Medulla oblongata (tissue), 1 donor: ENCODE data around the gene BICRA.
"Not testable (repeated sequence)": the region's sequence is repeated elsewhere in the genome, so short reads cannot be mapped to it uniquely, and the experiment has no call there.

Experiments
- DNase-seq: peaks from one replicate; pipeline ENCODE4 v3.0.0-alpha.2; 2015; ENCODE audit errors: extremely low spot score

The BICRA gene

DNA sequence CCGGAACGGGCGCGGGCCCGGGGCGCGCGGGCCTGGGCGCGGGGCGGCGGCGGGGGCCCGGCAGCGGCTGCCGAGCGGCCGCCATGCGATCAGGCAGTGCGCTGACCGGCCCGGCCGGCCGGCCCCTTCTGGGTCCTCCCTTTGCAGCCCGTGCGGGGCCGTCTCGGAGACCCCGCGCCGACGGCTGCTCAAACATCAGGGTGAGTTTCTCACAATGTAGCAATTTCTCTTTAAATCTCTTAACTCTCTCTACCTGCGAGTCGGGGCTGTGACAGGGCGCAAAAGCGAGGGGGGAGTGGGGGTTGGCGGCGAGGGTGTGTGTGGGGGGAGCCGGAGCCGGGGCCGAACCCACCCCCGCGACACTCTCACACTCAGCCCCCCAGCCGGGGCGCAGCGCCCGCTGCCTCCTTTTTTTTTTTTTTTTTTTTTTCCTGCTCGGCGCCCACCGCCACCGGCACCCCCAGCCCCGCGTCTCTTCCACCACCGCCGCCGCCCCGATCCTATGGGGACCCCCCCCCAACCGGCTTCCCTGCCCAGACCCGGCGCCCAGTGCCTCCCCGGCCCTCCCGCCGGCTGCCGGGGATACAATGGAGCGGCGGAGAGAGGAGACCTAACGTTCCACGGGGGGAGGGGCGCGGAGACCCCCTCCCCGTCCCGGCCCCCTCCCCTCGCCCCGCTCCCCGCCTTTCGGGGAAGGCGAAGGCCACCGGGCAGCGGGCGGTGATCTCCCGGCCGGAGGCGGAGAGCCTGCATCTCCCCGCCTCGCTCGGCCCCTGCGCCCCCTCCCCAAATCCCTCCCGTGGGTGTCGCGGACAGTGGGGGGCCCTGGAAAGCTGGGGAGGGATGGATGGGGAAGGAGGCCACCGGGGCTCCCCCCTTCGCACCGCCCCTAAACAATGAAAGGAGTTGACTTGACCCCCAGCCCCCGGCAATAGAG, at the start of gene BICRA:
Gene BICRA (plus strand): TSS at position 166 of the 937 bp plus-strand sequence. CDS start 64,441 bp downstream, outside the sequence.
- DNase-seq, result peak; percentile 72

DNA sequence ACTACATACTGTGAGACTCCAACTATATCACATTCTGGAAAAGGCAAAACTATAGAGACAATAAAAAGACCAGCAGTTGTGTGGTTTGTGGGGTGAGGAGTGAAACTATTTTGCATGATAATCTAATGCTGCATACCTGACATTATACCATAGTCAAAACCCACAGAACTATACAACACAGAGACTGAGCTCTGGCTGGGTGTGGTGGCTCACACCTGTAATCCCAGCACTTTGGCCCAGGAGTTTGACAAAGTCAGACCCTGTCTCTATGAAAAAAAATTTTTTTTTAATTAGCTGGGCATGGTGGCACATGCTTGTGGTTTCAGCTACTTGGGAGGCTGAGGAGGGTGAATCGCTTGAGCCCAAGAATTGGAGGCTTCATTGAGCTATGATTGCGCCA, 47.9 kb upstream of the BICRA start:
- DNase-seq, result no peak

DNA sequence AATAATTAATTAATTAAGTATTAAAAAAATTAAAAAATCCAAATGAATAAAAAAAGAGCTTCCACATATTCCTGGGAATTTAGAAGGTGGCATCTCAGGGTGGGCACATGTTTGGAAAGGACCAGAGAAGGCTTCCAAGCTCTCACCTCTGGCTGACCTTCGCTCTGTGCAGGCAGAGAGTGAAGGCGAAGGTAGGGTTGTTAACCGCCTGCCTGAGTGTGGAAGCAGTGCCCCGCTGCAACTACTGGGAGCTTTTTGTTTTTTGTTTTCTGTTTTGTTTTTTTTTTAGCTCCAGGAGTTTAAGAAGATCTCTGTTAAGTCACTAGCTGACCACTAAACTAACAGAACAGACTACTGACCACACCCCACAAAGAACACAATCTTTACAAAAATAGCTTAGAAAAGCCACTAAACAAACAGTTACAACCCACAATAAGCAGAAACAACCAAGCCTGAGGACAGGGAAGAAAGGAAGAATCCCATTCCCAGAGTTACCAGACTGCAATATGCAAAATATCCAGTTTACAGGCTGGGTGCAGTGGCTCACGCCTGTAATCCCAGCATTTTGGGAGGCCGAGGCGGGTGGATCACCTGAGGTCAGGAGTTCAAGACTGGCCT, 47.4 kb upstream of the BICRA start:
- DNase-seq, result no peak

DNA sequence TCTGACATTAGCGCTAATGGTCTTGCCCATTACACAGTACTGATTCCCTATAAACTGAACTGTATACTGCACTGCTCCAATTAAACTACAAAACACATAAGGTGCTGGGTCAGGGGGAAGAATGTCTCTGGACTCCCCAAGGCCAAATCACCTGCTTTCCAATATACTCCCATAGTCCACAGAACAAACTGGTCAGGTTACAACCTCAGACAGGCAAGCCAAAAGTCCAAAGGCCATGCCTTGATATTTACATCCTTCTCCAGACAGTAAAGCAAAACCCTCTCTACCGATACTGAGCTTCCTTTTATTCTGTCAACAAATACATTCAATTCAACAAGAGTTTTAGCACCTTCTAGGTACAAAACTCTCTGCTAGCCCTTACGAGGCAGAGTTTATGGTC, 44.9 kb upstream of the BICRA start:
- no peak for DNase-seq

DNA sequence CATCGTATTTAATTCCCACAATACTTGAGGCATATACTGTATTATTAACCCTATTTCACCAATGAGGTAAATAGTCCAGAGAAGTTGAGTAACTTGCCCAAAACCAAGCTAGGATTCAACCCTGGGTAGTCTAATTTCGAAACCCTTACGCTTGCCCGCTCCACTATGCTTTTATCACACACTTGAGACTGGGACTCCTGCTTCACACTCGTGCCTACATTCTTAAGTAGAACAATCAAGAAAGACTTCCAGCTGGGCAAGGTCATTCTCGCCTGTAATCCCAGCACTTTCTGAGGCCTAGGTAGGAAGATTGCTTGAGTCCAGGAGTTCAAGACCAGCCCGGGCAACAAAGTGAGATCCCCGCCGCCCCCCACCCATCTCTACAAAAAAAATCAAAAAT, 39.6 kb upstream of the BICRA start:
- DNase-seq, result no peak

DNA sequence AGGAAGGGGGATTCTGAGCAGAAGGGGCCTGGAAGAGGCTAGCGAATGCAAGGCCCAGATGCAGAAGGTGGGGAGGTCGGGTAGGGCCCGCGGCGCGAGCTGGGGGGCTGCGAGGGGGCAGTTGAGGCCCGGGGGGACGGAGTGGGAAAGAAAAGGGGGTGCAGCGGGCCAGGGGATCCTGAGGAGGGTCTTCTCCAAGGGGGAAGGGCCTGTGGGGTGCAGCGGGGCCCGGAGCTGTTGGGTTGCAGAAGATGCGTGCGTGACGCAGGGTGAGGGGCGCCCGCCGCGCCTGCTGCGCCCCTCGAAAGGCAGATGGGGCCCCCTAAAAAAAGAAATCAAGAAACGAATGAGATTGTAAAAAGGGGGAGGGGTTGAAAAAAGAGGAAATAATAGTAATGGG, 36.3 kb upstream of the BICRA start:
- DNase-seq, result no peak

DNA sequence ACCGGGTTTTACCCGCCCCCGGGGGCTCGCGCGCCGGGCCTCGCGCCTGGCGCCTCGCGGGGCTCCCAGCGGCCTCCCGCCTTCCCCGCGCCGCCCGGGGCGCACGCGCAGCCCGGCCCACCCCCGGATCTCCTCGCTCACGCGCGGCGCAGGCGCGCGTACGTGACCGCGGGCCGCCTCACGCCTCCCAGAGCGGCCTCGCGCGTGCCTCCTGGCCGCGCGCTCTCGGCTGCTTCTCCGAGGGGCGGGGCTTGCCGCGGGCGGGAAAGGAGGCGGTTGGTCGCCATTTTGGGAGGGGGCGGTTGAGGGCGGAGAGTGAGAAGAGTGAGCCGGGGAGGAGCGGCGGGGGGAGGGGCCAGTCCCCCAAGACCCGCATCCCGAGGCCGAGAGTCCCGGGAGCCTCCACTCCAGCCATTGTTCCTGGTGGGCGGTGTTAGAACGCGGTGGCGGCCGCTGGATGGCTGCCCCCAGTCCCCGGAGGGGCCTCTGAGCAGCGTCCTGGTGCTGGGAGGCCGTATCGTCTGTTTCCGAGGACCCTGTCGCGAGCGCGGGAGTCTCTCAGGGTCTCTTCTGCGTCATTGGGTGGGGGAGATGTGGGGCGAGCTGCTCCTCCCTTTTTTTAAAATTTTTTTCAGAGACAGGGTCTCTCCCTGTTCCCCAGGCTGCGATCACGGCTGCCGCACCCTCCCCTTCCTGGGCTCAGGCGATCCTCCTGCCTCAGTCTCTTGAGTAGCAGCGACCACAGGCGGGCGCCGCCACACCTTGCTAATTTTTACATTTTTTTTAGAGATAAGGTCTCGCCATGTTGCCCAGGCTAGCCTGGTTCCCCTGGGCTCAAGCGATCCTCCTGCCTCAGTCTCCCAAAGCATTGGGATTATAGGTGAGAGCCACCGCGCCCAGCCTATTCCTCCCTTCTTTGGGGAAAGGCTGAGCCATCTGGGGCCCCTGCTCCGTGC, 35.6 kb upstream of the BICRA start, which contains the start of gene ZNF541:
Gene ZNF541 (minus strand): TSS at position 78 of the 956 bp plus-strand sequence. CDS start 17,292 bp downstream, outside the sequence.
- peak; percentile 50 for DNase-seq

DNA sequence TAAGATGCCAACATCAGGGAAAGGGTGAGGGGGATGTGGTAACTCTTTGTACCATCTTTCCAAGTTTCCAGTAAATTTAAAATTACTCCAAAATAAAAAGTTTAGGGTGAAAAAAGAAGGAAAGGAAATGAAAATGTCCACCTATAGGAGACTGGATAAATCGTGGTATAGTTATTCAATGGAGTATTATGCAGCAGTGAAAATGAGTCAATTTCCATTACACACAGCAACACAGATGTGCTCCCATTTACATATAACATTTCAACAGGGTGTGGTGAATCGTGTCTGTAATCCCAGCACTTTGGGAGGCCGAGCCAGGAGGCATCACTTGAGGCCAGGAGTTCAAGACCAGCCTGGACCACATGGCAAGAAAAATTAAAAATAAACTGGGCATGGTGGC, 28.5 kb upstream of the BICRA start:
- no peak for DNase-seq

DNA sequence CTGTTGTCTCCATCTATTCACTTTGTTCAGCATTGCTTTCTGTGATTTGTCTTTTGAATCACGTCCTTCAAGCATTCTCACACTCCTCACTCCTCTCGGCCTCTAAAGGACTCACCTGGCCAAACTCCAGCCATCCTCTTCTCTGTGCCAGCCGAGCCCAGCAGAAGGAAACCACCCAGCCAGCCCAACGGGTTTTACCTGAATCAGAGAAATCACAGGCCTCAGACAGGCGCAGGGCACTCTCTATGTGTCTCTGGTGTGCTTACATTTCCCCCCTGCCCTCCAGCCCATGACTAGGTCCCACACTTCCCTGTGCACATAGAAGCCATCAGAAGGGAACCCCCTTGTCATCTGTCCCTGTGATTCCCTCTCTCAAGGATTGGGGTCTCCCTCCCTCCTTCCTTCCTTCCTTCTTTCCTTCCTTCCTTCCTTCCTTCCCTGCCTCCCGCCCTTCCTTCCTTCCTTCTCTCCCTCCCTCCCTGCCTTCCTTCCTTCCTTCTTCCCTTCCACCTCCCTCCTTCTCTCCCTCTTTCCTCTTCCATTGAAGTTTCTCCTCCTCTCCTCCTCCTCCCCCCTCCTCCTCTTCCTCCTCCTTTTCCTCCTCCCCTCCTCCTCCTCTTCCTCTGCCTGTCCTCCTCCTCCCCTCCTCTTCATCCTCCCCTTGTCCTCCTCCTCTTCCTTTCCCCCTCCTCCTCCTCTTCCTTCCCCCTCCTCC, 27.2 kb upstream of the BICRA start:
- no peak for DNase-seq

DNA sequence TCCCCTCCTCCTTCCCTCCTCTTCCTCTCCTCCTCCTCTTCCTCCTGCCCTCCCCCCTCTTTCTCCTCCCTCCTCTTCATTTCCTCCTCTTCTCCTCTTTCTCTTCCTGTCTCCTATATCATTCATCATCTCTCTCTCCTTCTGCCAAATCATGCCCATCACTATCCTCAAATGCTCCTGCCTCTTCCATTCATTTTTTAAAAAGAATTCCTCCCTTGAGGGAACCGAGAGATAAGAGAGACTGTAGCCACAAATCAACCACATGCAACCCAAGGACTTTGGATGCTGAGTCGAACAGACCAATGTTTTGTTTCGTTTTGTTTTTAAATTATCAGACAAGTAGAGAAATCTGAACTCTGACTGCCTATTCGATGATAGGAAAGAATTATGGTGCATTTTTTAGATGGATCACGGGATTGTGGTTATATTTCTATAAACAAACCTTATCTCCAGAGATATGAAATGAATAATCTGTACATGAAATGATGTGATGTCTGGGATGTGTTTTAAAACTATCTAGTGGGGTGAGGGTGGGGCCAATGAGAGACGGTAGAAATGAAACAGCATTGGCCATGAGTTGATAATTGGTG, 26.5 kb upstream of the BICRA start:
- no peak for DNase-seq

DNA sequence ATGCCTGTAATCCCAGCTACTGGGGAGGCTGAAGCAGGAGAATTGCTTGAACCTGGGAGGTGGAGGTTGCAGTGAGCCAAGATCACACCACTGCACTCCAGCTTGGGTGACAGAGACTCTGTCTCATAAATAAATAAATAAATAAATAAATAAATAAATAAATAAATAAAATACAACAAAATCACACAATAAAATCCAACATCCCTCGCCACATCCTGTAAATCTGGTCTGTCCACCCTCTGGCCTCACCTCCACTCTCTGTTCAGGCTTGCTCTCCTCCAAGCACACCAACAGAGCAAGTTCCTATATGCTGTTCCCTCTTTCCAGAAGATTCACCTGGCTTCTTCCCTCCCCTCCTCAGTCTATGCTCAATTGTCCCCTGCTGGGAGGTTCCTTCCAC, 25.8 kb upstream of the BICRA start:
- DNase-seq, result not testable (repeated sequence)

DNA sequence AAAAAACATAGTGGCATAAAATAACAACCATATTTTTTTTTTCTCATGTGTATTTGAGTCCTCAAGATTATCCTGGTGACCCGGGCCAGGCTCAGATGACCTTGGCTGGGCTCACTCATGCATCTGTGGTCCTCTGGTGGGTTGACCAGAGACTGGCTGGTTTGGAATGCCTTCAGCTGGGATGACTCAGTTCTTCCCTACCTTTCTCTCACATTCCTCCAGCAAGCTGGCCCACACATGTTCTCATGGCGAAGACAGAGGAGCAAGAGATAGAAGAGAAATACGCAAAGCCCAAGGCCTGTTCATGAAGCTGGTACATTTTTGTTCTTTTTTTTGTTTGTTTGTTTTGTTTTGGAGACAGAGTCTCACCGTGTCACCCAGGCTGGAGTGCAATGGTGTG, 21.6 kb upstream of the BICRA start:
- DNase-seq, result no peak

DNA sequence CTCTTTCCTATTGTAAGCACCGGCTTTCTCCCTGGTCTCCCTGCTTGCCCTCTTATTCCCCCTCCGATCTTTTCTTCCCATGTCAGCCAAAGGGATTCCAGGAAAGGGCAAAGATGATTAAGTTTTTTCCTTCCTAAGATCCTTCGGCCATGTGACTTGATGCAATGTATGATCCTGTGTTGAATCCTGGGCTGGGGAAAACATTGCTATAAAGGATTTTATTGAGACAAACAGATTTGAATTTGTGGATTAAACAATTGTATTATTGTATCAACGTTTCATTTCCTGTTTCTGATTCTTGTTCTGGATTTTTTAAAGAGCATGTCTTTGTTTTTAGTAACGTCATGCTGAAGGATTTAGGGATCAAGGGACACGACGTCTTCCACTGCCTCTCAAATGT, 19.1 kb upstream of the BICRA start:
- DNase-seq, result no peak

DNA sequence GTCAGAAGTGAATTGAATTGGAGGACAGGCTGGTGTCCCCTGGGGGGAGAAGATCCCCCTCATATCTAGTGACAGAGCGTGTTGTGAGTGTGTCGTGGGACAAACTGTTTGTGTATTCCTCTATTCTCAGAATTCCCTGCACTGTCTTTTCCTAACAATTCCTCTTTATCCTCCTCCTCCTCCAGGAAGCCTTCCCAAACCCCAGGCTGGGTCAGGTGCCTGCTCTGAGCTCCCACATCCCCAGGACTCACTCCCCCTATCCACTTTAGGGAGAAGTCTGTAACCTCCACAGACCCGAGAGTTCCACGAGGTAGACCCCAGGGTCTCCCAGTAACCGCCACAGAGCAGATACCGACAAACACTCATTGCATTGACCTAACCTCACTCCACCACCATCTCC, 15.1 kb upstream of the BICRA start:
- no peak for DNase-seq

DNA sequence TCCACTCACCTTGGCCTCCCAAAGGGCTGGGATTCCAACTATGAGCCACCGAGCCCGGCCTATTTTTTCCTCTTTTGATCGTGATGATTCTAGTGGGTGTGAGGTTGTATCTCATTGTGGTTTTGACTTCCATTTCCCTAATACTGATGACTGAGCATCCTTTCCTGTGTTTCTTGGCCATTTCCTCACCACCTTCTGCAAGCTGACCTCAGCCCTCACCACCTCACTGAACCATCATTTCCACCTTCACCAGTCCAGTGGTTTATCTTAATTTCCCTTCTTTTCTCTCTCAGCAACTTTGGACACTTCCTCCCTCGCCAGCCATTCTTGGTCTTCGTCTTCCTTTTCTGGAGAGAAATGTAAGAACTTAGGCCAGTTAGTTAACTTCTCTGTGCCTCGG, 13.0 kb upstream of the BICRA start:
- DNase-seq, result no peak

DNA sequence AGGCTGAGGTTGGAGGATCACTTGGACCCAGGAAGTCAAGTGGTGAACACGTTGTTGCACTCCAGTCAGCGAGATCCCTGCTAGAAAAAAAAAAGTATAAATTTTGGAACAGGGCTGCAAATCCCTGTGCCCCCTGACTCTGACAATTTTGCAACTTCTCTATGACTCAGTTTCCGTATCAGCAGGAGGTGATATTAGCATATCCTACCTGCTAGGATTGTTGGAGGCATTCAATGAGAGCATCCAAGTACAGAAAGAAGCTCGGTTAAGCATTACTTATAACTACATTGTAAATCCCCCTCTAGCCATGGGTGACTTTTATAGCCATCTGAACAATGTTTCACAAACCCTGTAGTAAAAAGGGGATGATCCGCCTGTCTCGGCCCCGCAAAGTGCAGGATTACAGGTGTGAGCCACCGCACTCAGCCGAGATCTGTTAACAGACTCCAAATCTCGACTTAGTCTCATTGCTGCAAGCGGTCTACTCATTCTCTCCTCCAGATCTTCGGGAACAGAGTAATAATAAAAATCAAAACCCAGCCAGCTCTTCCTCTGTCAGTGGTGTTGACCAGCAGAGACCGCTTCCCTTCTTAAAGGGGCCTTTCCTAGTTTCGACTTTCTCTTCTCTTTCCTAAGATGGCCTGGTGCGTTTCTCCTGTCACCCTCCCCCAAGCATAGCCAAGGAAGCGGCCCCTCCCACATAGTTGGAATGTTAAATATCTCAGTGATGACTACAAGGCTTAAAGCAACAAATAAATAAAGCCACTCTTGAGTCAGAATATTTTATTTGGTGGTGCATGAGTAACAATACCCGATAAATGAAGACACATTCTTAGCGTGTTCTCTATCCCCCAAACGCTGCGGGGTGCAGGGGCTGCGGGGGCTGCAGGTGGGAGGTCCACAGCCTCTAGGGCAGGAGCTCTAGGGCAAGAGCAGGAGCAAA, 10.3 kb upstream of the BICRA start:
- peak; percentile 49 for DNase-seq

DNA sequence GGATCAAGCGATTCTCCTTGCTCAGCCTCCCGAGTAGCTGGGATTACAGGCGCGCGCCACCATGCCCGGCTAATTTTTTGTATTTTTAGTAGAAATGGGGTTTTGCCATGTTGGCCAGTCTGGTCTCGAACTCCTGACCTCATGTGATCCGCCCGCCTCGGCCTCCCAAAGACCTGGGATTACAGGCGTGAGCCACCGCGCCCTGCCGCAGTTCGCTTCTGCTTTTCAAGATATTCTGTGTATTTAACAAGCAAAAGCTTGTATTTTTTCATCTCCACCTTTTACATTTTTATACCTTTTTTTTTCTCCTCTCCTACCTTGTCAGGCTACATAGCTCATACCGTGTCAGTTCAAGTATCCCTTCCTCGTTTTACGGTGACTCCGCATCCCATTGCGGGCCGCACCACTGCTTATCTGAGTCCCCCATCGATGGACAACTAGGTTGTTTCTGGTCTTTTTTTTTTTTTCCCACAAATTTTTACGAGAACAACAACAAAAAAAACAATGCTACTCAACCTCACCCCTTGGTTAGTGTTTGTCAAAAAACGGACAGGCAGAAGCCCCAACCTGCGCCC, 9.2 kb upstream of the BICRA start:
- DNase-seq, result not testable (repeated sequence)

DNA sequence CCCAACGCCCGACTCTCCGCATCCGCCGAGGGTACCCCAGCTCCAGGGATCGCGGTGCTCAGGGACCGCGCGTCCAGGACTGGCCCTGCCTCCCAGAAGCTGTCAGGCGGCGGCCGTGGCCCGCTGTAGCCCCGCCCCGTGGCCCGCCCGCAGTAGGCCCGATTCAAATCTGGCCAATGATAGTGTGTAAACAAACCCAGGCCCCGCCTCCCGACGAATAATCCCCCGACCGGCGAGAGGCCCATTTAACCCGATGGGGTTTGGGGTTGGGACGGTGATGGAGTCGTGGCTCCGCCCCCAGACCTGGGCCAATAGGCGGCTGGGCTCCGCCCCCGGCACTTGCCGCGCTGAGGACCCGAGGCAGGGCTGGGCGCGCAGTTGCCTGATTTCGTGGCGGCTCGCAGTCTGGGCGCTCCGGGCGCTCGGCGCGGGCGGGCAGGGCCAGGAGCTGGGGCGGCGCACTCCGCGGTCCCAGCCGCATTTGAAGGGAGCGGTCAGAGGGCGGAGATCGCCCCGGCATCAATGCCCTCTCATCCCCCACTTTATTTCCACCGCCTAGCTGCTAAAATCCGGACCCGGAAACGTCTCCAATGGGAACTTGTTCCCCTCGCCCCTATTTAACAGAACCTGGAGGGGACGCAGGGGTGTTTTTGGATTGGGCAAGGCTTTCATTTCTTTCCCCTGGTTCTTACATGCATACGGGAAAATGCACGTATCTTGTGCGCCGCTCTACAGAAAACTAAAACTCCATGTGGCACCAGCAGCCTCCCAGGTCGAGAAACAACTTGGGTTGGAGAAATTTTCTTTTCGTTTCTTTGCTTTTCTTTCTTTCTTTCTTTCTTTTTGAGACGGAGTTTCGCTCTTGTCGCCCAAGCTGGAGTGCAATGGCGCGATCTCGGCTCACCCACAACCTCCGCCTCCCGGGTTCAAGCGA, 8.4 kb upstream of the BICRA start:
- DNase-seq, result peak; percentile 99
